T-cell (primary cell): Measurements from ENCODE around the gene MVK. TPM values are rescaled to one million over a fixed set of nuclear protein-coding genes. Genes with fewer than 3 reads are reported as not detected.

Experiments used
- ATAC-seq, 4 experiments: fragments of 200-7000 bp in 3 of 4; fragments of 150-1000 bp in 1 of 4; cut with Tn5 transposase; replicated peaks in 1 of 4; 1 replicate in 3 of 4; 2 replicates in 1 of 4; pipeline ENCODE4 v1.10.0; 2021; ENCODE audit warnings: moderate library complexity in 3 of 4, mild to moderate bottlenecking in 2 of 4, moderate number of reproducible peaks in 1 of 4
- CTCF ChIA-PET, 2 donors: fragments of 300-600 bp; sonication (Branson Sonifier 250); formaldehyde crosslinking; loops; one replicate each; lab custom pipeline; 2022; ENCODE audit warnings: antibody characterized with exemption in 2 of 2; lab: Charles Lee
- POLR2A ChIA-PET, 2 donors: fragments of 300-600 bp; sonication (Branson Sonifier 250); formaldehyde crosslinking; loops; one replicate each; lab custom pipeline; 2022; ENCODE audit warnings: antibody characterized with exemption in 2 of 2; lab: Charles Lee
- DNase-seq, 35 experiments: peaks; one replicate each; pipeline versions ENCODE4 v3.0.0 to v3.0.0-alpha.2; 2013 to 2023
- H3K27ac ChIP-seq: one replicate; pipeline ENCODE4 v1.5.1; 2013; ENCODE audit warnings: low read length
- H3K27me3 ChIP-seq, 2 experiments: replicated peaks in 1 of 2; 1 replicate in 1 of 2; 2 replicates in 1 of 2; pipeline versions ENCODE4 v1.6.1 to v1.7.0; 2013; ENCODE audit warnings: low read length in 1 of 2, mixed read lengths in 1 of 2; ENCODE audit not compliant: control insufficient read depth in 2 of 2, insufficient read depth in 2 of 2; ENCODE audit errors: extremely low read depth in 1 of 2
- H3K36me3 ChIP-seq, 2 donors: 1 replicate in 1 of 2; 2 replicates in 1 of 2; pipeline versions ENCODE4 v1.6.1 to v1.7.0; 2013; ENCODE audit warnings: low read length in 1 of 2; ENCODE audit not compliant: control insufficient read depth in 2 of 2, insufficient read depth in 1 of 2; ENCODE audit errors: extremely low read depth in 1 of 2
- H3K4me1 ChIP-seq, 2 experiments: 1 replicate in 1 of 2; 2 replicates in 1 of 2; pipeline versions ENCODE4 v1.6.1 to v1.7.0; 2013; ENCODE audit warnings: low read length in 2 of 2, mixed read lengths in 1 of 2; ENCODE audit not compliant: insufficient read depth in 2 of 2, control insufficient read depth in 1 of 2; ENCODE audit errors: extremely low read depth in 1 of 2
- H3K4me3 ChIP-seq, 2 donors: 1 replicate in 1 of 2; 2 replicates in 1 of 2; pipeline versions ENCODE4 v1.5.1 to v1.7.0; 2013; ENCODE audit warnings: mild to moderate bottlenecking in 2 of 2, low read length in 1 of 2, moderate library complexity in 1 of 2; ENCODE audit not compliant: control insufficient read depth in 1 of 2; ENCODE audit errors: extremely low read depth in 1 of 2
- H3K9me3 ChIP-seq: 2 replicates; pipeline ENCODE4 v1.7.0; 2013
- H3K27ac Mint-ChIP-seq, 2 donors: one replicate each; pipeline ENCODE4 v1.8.0; 2020 to 2021; ENCODE audit warnings: mild to moderate bottlenecking in 2 of 2, mixed read lengths in 2 of 2
- H3K27me3 Mint-ChIP-seq, 2 donors: one replicate each; pipeline ENCODE4 v1.8.0; 2021 to 2022; ENCODE audit warnings: mixed read lengths in 2 of 2
- H3K36me3 Mint-ChIP-seq: one replicate; pipeline ENCODE4 v1.8.0; 2021; ENCODE audit warnings: mixed read lengths
- H3K4me1 Mint-ChIP-seq, 3 donors: one replicate each; pipeline ENCODE4 v1.8.0; 2020 to 2022; ENCODE audit warnings: mixed read lengths in 3 of 3, mild to moderate bottlenecking in 1 of 3
- H3K4me3 Mint-ChIP-seq, 3 donors: one replicate each; pipeline ENCODE4 v1.8.0; 2020 to 2022; ENCODE audit warnings: mild to moderate bottlenecking in 3 of 3, mixed read lengths in 3 of 3, moderate library complexity in 3 of 3
- H3K9me3 Mint-ChIP-seq, 3 donors: one replicate each; pipeline ENCODE4 v1.8.0; 2020 to 2022; ENCODE audit warnings: mixed read lengths in 3 of 3
- WGBS: methylation state at CpG from one replicate; pipeline ENCODE4 v1.1.5; 2013; ENCODE audit warnings: missing lambda C conversion rate; ENCODE audit not compliant: insufficient coverage; 5-methylcytosine and 5-hydroxymethylcytosine counted together
- total RNA-seq, 35 experiments: library from RNA in 6 of 35; stranded (reverse) in 6 of 35; fragments of 120-200 nt in 1 of 35; gene quantifications; one replicate each; pipeline versions ENCODE4 v1.2.1 to v1.2.4 and lab custom pipeline; 2013 to 2026

MVK gene
- total RNA-seq, 5 donors from 2014 or later (not counting 1 experiment from before 2014, with no cell fraction given): 10.9 to 14.9 (median 12.8) TPM

DNA sequence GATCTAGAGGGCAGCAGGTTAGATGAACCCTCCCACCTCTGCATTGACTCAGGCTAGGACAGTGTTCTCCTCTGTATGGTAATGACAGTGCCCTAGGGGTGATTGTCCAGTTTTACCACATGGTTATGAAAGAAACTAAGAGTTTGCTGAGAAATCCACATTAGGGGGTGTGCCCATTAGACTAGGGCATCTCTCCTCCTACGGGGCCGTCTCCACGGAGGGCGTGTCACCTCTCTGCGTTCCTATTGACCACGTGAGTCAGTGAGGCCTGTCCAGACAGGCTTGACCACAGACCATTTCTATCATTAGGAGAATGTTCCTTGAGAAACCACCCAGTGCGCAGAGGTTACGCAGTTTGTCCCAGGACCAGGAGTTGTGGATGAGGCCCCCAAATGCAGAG is 8.3 kb downstream of the MVK start:
- no peak overlapping the region for H3K4me3 ChIP-seq
- no peaks in the 10 kb centered on the region for H3K9me3 ChIP-seq
- DNase-seq: no peak
- 93% methylated on average over 8 of the region's 8 CpGs for WGBS
- Mint-ChIP-seq H3K36me3 (peaks cover 49% of the 10 kb centered on the region), H3K27ac (no peak overlapping the region), H3K9me3 (no peaks in the 10 kb centered on the region), H3K27me3 (no peaks in the 10 kb centered on the region), H3K4me3 (no peak overlapping the region), H3K4me1 (no peaks in the 10 kb centered on the region)
- ChIA-PET POLR2A (no interaction called here), CTCF (no interaction called here)
- H3K4me1 ChIP-seq: no peaks in the 10 kb centered on the region
- no peak for ATAC-seq
- no peaks in the 10 kb centered on the region for H3K27me3 ChIP-seq
- no peak overlapping the region for H3K27ac ChIP-seq
- H3K36me3 ChIP-seq: peaks cover 22 to 70% of the 10 kb centered on the region in 2 donors

- no peaks in the 10 kb centered on the region for H3K9me3 ChIP-seq
- Mint-ChIP-seq H3K27me3 (no peaks in the 10 kb centered on the region), H3K4me3 (no peak overlapping the region), H3K9me3 (no peaks in the 10 kb centered on the region), H3K36me3 (peaks cover 44% of the 10 kb centered on the region), H3K4me1 (no peaks in the 10 kb centered on the region), H3K27ac (no peak overlapping the region)
- no peak overlapping the region for H3K4me3 ChIP-seq
- no peak for DNase-seq
- no peak overlapping the region for H3K27ac ChIP-seq
- WGBS: 100% methylated on average over 2 of the region's 5 CpGs
- ChIA-PET POLR2A (no interaction called here), CTCF (interaction anchor here in 1 of 2 donors (0.6 kb wide), 1 partner anchor 1907 kb away, joined by 4 read pairs; no protein-coding TSS in a partner anchor)
- H3K4me1 ChIP-seq: no peaks in the 10 kb centered on the region
- ATAC-seq: no peak
- H3K27me3 ChIP-seq: no peaks in the 10 kb centered on the region
- H3K36me3 ChIP-seq: peaks cover 25 to 64% of the 10 kb centered on the region in 2 donors
Measured at GRCh38 chr12:109582636-109583035, 9.0 kb downstream of the MVK start.

DNA sequence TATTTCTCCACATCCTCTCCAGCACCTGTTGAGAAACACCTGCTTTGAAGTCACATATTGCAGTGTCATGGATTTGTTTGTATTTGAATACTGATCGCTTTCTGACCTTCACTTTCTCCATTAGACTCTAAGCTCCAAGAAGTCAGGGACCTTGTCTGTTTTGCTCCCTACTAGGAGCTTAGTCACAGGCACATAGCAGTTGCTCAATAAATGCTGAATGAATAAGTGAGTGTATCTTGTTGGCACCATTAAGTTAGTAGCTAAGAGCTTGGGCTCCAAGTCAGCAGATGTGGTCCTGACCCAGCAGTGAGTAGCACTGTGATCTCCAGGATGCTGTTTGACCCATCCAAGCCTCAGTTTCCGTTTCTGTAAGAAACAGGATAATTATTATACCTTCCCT is 10.1 kb downstream of the MVK start:
- Mint-ChIP-seq H3K27ac (no peak overlapping the region), H3K9me3 (no peaks in the 10 kb centered on the region), H3K27me3 (no peaks in the 10 kb centered on the region), H3K36me3 (peaks cover 41% of the 10 kb centered on the region), H3K4me1 (no peaks in the 10 kb centered on the region), H3K4me3 (no peak overlapping the region)
- Histone ChIP-seq H3K36me3 (peaks cover 27 to 60% of the 10 kb centered on the region in 2 donors), H3K27ac (no peak overlapping the region), H3K9me3 (no peaks in the 10 kb centered on the region), H3K4me1 (no peaks in the 10 kb centered on the region), H3K27me3 (no peaks in the 10 kb centered on the region), H3K4me3 (no peak overlapping the region)
- ATAC-seq (no peak), DNase-seq (no peak)
- WGBS: no CpG with 5 or more reads among the region's 2 CpGs
- ChIA-PET POLR2A (no interaction called here), CTCF (no interaction called here)

DNA sequence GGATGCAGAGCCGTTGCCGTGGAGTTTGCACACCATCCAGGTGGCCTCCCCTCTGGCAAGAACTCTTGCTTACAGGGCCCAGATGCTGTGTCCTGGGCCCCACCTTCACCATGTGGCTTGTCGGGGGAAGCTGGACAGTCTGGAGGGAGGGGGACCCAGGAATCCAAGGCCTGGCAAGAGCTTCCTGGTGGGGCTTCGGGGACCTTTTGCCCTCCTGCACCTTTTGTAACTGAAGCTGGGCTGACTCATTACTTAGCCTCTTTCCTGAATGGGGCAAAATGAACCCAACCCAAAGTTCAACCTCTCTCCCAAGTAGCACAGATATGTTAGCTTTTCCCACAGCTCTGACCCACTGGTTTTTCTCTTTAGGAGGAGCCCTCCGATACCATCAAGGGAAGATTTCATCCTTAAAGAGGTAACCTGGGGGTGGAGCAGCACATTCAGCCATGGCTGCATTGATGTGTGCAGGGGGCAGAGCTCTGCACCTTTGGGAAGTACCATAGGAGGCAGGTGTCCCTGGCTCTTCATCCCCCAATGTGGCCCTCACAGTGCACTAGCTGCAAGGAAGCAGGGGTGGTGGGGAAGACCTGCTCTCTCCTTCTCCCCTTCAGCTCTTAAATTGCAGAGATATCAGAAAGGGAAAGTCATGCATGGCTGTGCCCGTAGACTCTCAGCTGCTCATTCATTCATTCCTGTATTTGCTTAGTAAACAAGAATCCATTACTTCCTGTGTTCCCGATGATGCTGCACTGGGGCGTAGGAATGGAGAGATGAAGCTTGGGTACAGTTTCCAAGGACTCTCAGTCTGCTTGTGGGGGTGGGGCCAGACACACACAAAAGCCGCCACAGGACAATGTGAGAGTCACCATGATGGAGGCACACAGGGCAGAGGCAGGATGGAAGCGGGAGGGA is 13.0 kb downstream of the MVK start:
- 92% methylated on average over 9 of the region's 10 CpGs for WGBS
- Histone ChIP-seq H3K4me1 (no peaks in the 10 kb centered on the region), H3K36me3 (peaks cover 24 to 38% of the 10 kb centered on the region in 2 donors), H3K4me3 (no peak overlapping the region), H3K27ac (no peak overlapping the region), H3K9me3 (no peaks in the 10 kb centered on the region), H3K27me3 (no peaks in the 10 kb centered on the region)
- POLR2A ChIA-PET: interaction anchor here in 1 of 2 donors (0.6 kb wide), 1 partner anchor 328 kb away, joined by 3 read pairs; no protein-coding TSS in a partner anchor
- no peak for DNase-seq
- CTCF ChIA-PET: interaction anchor here in 1 of 2 donors (1.5 kb wide), 1 partner anchor 13 kb away, joined by 4 read pairs; no protein-coding TSS in a partner anchor
- Mint-ChIP-seq H3K27ac (no peak overlapping the region), H3K9me3 (no peaks in the 10 kb centered on the region), H3K36me3 (peaks cover 23% of the 10 kb centered on the region), H3K4me1 (no peaks in the 10 kb centered on the region), H3K27me3 (no peaks in the 10 kb centered on the region), H3K4me3 (no peak overlapping the region)
- no peak for ATAC-seq

- Histone ChIP-seq H3K4me1 (no peaks in the 10 kb centered on the region), H3K27ac (no peak overlapping the region), H3K27me3 (no peaks in the 10 kb centered on the region), H3K4me3 (no peak overlapping the region), H3K36me3 (peaks cover 18 to 37% of the 10 kb centered on the region in 2 donors), H3K9me3 (no peaks in the 10 kb centered on the region)
- H3K36me3 Mint-ChIP-seq: peaks cover 19% of the 10 kb centered on the region
- WGBS: 98% methylated on average over 16 of the region's 18 CpGs
- ChIA-PET CTCF (no interaction called here), POLR2A (no interaction called here)
- no peaks in the 10 kb centered on the region for H3K4me1 Mint-ChIP-seq
- ATAC-seq: no peak
- H3K27ac Mint-ChIP-seq: no peak overlapping the region
- H3K4me3 Mint-ChIP-seq: no peak overlapping the region
- no peak for DNase-seq
- no peaks in the 10 kb centered on the region for H3K27me3 Mint-ChIP-seq
- no peaks in the 10 kb centered on the region for H3K9me3 Mint-ChIP-seq
Measured at GRCh38 chr12:109587921-109588320, 14.3 kb downstream of the MVK start.

- Mint-ChIP-seq H3K27ac (no peak overlapping the region), H3K36me3 (peaks cover 19% of the 10 kb centered on the region), H3K9me3 (no peaks in the 10 kb centered on the region), H3K27me3 (no peaks in the 10 kb centered on the region), H3K4me3 (no peak overlapping the region), H3K4me1 (peaks cover 0 to 2% (median 2%) of the 10 kb centered on the region in 3 donors)
- ChIA-PET CTCF (no interaction called here), POLR2A (no interaction called here)
- ATAC-seq (no peak), DNase-seq (no peak)
- H3K9me3 ChIP-seq: no peaks in the 10 kb centered on the region
- no peak overlapping the region for H3K27ac ChIP-seq
- WGBS: 98% methylated on average over 18 of the region's 26 CpGs
- no peak overlapping the region for H3K4me3 ChIP-seq
- H3K27me3 ChIP-seq: no peaks in the 10 kb centered on the region
- H3K36me3 ChIP-seq: peaks cover 18 to 37% of the 10 kb centered on the region in 2 donors
- no peaks in the 10 kb centered on the region for H3K4me1 ChIP-seq
Measured at GRCh38 chr12:109588461-109589239, 15.1 kb downstream of the MVK start.
